Measurements from ENCODE around the gene SPATA2.

Gene SPATA2

GRCh38 chr20:49890471-49891361 is 24.6 kb downstream of the SPATA2 start:
- no peak for DNase-seq (ENCODE audit: low spot score)
- Histone ChIP-seq H4K8ac (ENCODE audit: low read depth, low read length) (no peak overlapping the region), H3K4me3 (ENCODE audit: low read length in 2 of 2) (no peak overlapping the region), H3K4me1 (ENCODE audit: control insufficient read depth in 2 of 2, insufficient read depth in 1 of 2, low read depth in 1 of 2, low read length in 2 of 2) (peaks cover 24 to 49% of the 10 kb centered on the region in 2 donors), H2AFZ (ENCODE audit: low read length) (peak overlapping the region; percentile 51), H2BK120ac (ENCODE audit: low read depth, low read length) (no peak overlapping the region), H3K27me3 (ENCODE audit: control insufficient read depth in 3 of 3, insufficient read depth in 3 of 3, low read depth in 1 of 3, low read length in 3 of 3) (no peaks in the 10 kb centered on the region), H3K36me3 (replicated peaks in 1 of 2; ENCODE audit: control insufficient read depth in 2 of 2, insufficient read depth in 2 of 2, low read length in 2 of 2) (peaks cover 1 to 16% of the 10 kb centered on the region in 2 donors), H2BK15ac (ENCODE audit: low read length) (peak overlapping the region; percentile 56), H3K9ac (ENCODE audit: low read depth, low read length, poor library complexity) (no peak overlapping the region), H3K14ac (ENCODE audit: low read length) (no peak overlapping the region), H2BK5ac (ENCODE audit: low read length) (peak overlapping the region; percentile 41), H3K4ac (ENCODE audit: low read length) (no peak overlapping the region), H3K79me1 (ENCODE audit: low read depth, low read length) (no peaks in the 10 kb centered on the region), H4K91ac (ENCODE audit: low read depth, low read length, poor library complexity) (no peak overlapping the region), H3K27ac (replicated peaks; ENCODE audit: low read length) (peak overlapping the region; percentile 29), H3K9me3 (replicated peaks in 1 of 2; ENCODE audit: control insufficient read depth in 2 of 2, insufficient read depth in 1 of 2, low read depth in 1 of 2, low read length in 2 of 2) (no peaks in the 10 kb centered on the region), H3K18ac (ENCODE audit: low read length) (peak overlapping the region; percentile 61), H2BK12ac (ENCODE audit: low read length) (no peak overlapping the region), H3K4me2 (ENCODE audit: insufficient read depth, low read length, poor library complexity, severe bottlenecking) (peak overlapping the region; percentile 13), H2AK5ac (ENCODE audit: low read depth, low read length) (peak overlapping the region; percentile 79), H3K23ac (ENCODE audit: low read depth, low read length, poor library complexity) (peak overlapping the region; percentile 21)
- WGBS, 2 donors (ENCODE audit: extremely low coverage in 2 of 2, insufficient read length in 2 of 2, insufficient replicate concordance in 1 of 2) = no CpG with 5 or more reads among the region's 21 CpGs

GRCh38 chr20:49889935-49890333 is 25.4 kb downstream of the SPATA2 start:
- DNase-seq (ENCODE audit: low spot score) = no peak

GRCh38 chr20:49889001-49889934 is 26.1 kb downstream of the SPATA2 start:
- Histone ChIP-seq H3K79me1 (ENCODE audit: low read depth, low read length) (no peaks in the 10 kb centered on the region), H3K4ac (ENCODE audit: low read length) (peak overlapping the region; percentile 43), H3K9ac (ENCODE audit: low read depth, low read length, poor library complexity) (peak overlapping the region; percentile 86), H4K91ac (ENCODE audit: low read depth, low read length, poor library complexity) (no peak overlapping the region), H2AFZ (ENCODE audit: low read length) (peak overlapping the region; percentile 62), H3K36me3 (replicated peaks in 1 of 2; ENCODE audit: control insufficient read depth in 2 of 2, insufficient read depth in 2 of 2, low read length in 2 of 2) (peaks cover 1 to 30% of the 10 kb centered on the region in 2 donors), H3K14ac (ENCODE audit: low read length) (no peak overlapping the region), H2BK5ac (ENCODE audit: low read length) (no peak overlapping the region), H2BK120ac (ENCODE audit: low read depth, low read length) (no peak overlapping the region), H3K9me3 (replicated peaks in 1 of 2; ENCODE audit: control insufficient read depth in 2 of 2, insufficient read depth in 1 of 2, low read depth in 1 of 2, low read length in 2 of 2) (no peaks in the 10 kb centered on the region), H3K4me1 (ENCODE audit: control insufficient read depth in 2 of 2, insufficient read depth in 1 of 2, low read depth in 1 of 2, low read length in 2 of 2) (peaks cover 24 to 49% of the 10 kb centered on the region in 2 donors), H3K27ac (replicated peaks; ENCODE audit: low read length) (no peak overlapping the region), H2BK12ac (ENCODE audit: low read length) (peak overlapping the region; percentile 49), H2BK15ac (ENCODE audit: low read length) (peak overlapping the region; percentile 72), H3K4me2 (ENCODE audit: insufficient read depth, low read length, poor library complexity, severe bottlenecking) (no peak overlapping the region), H2AK5ac (ENCODE audit: low read depth, low read length) (peak overlapping the region; percentile 92), H3K27me3 (ENCODE audit: control insufficient read depth in 3 of 3, insufficient read depth in 3 of 3, low read depth in 1 of 3, low read length in 3 of 3) (no peaks in the 10 kb centered on the region), H4K8ac (ENCODE audit: low read depth, low read length) (no peak overlapping the region), H3K4me3 (ENCODE audit: low read length in 2 of 2) (peak overlapping the region in 1 of 2 donors; percentile 7), H3K18ac (ENCODE audit: low read length) (peak overlapping the region; percentile 60), H3K23ac (ENCODE audit: low read depth, low read length, poor library complexity) (no peak overlapping the region)
- no CpG with 5 or more reads among the region's 9 CpGs for WGBS, 2 donors (ENCODE audit: extremely low coverage in 2 of 2, insufficient read length in 2 of 2, insufficient replicate concordance in 1 of 2)
- DNase-seq (ENCODE audit: low spot score) = no peak

More at GRCh38 chr20:49889935-49890333, 25.4 kb downstream of the SPATA2 start:
- Histone ChIP-seq H3K27me3 (ENCODE audit: control insufficient read depth in 3 of 3, insufficient read depth in 3 of 3, low read depth in 1 of 3, low read length in 3 of 3) (no peaks in the 10 kb centered on the region), H3K9ac (ENCODE audit: low read depth, low read length, poor library complexity) (no peak overlapping the region), H2BK120ac (ENCODE audit: low read depth, low read length) (no peak overlapping the region), H3K4me2 (ENCODE audit: insufficient read depth, low read length, poor library complexity, severe bottlenecking) (no peak overlapping the region), H3K4me3 (ENCODE audit: low read length in 2 of 2) (no peak overlapping the region), H3K79me1 (ENCODE audit: low read depth, low read length) (no peaks in the 10 kb centered on the region), H3K4ac (ENCODE audit: low read length) (no peak overlapping the region), H3K18ac (ENCODE audit: low read length) (no peak overlapping the region), H3K23ac (ENCODE audit: low read depth, low read length, poor library complexity) (no peak overlapping the region), H4K91ac (ENCODE audit: low read depth, low read length, poor library complexity) (no peak overlapping the region), H3K4me1 (ENCODE audit: control insufficient read depth in 2 of 2, insufficient read depth in 1 of 2, low read depth in 1 of 2, low read length in 2 of 2) (peaks cover 24 to 49% of the 10 kb centered on the region in 2 donors), H2AFZ (ENCODE audit: low read length) (no peak overlapping the region), H2BK5ac (ENCODE audit: low read length) (no peak overlapping the region), H3K36me3 (replicated peaks in 1 of 2; ENCODE audit: control insufficient read depth in 2 of 2, insufficient read depth in 2 of 2, low read length in 2 of 2) (peaks cover 1 to 23% of the 10 kb centered on the region in 2 donors), H2BK15ac (ENCODE audit: low read length) (no peak overlapping the region), H2BK12ac (ENCODE audit: low read length) (no peak overlapping the region), H3K27ac (replicated peaks; ENCODE audit: low read length) (no peak overlapping the region), H3K9me3 (replicated peaks in 1 of 2; ENCODE audit: control insufficient read depth in 2 of 2, insufficient read depth in 1 of 2, low read depth in 1 of 2, low read length in 2 of 2) (no peaks in the 10 kb centered on the region), H3K14ac (ENCODE audit: low read length) (no peak overlapping the region), H2AK5ac (ENCODE audit: low read depth, low read length) (no peak overlapping the region), H4K8ac (ENCODE audit: low read depth, low read length) (no peak overlapping the region)
- WGBS, 2 donors (ENCODE audit: extremely low coverage in 2 of 2, insufficient read length in 2 of 2, insufficient replicate concordance in 1 of 2) = no CpG with 5 or more reads among the region's 9 CpGs
